Activated CD4-positive, alpha-beta T cell treated with anti-CD3 and anti-CD28 coated beads for 36 hours (primary cell): ENCODE measurements around the gene NUP42. TPM values are rescaled to one million over a fixed set of nuclear protein-coding genes. Genes with fewer than 3 reads are reported as not detected.

Experiments used
- ATAC-seq: fragments of 200-7000 bp; cut with Tn5 transposase; one replicate; pipeline ENCODE4 v1.10.0; 2021; ENCODE audit warnings: mild to moderate bottlenecking, moderate library complexity
- CTCF ChIA-PET: fragments of 350-600 bp; sonication (Branson Sonifier 250); formaldehyde crosslinking; loops from one replicate; lab custom pipeline; 2021; ENCODE audit warnings: antibody characterized with exemption; lab: Charles Lee
- POLR2A ChIA-PET: fragments of 350-600 bp; sonication (Branson Sonifier 250); formaldehyde crosslinking; loops from one replicate; lab custom pipeline; 2021; ENCODE audit warnings: antibody characterized with exemption, inconsistent platforms; lab: Charles Lee
- DNase-seq: peaks from one replicate; pipeline ENCODE4 v3.0.0-alpha.2; 2020
- H3K27ac Mint-ChIP-seq: one replicate; pipeline ENCODE4 v1.8.0; 2021; ENCODE audit warnings: mixed read lengths
- H3K27me3 Mint-ChIP-seq: one replicate; pipeline ENCODE4 v1.8.0; 2021; ENCODE audit warnings: mixed read lengths
- H3K36me3 Mint-ChIP-seq: one replicate; pipeline ENCODE4 v1.8.0; 2021; ENCODE audit warnings: low read depth, mixed read lengths
- H3K4me1 Mint-ChIP-seq: one replicate; pipeline ENCODE4 v1.8.0; 2021; ENCODE audit warnings: mixed read lengths
- H3K4me3 Mint-ChIP-seq: one replicate; pipeline ENCODE4 v1.8.0; 2021; ENCODE audit warnings: mild to moderate bottlenecking, moderate library complexity, mixed read lengths
- H3K9me3 Mint-ChIP-seq: one replicate; pipeline ENCODE4 v1.8.0; 2021; ENCODE audit warnings: low read depth, mixed read lengths
- intact Hi-C, 2 experiments: fragments of 100-400 bp; cut with DNase I in 1 of 2; cut with micrococcal nuclease in 1 of 2; formaldehyde crosslinking; loops; one replicate each; pipeline versions ENCODE4 v1.14.2 to v1.15.1; 2022 to 2024; cut with DNase I, micrococcal nuclease
- total RNA-seq, 2 experiments: library from RNA; stranded (reverse); gene quantifications; one replicate each; pipeline ENCODE4 v1.2.3, GENCODE V29; 2021

The NUP42 gene
- total RNA-seq, 2 experiments from 2014 or later, result 32.3 to 44.8 TPM

DNA sequence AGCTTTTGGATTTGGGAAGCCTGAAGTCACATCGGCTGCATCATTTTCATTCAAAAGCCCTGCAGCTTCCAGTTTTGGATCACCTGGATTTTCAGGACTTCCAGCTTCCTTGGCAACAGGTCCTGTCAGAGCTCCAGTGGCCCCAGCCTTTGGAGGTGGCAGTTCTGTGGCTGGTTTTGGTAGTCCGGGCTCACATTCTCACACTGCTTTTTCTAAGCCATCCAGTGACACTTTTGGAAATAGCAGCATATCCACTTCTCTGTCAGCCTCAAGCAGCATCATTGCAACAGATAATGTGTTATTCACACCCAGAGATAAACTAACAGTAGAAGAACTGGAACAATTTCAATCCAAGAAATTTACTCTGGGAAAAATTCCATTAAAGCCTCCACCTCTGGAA, 18.5 kb downstream of the NUP42 start:
- no peaks in the 10 kb centered on the region for H3K9me3 Mint-ChIP-seq
- intact Hi-C loops, result no loop called here
- ChIA-PET POLR2A (interaction anchor here (0.7 kb wide), 1 partner anchor 1917 kb away, joined by 4 read pairs; no protein-coding TSS in a partner anchor), CTCF (interaction anchor here (1.6 to 2.1 kb wide), 2 partner anchors 16 to 18 kb away, joined by 4 to 6 read pairs; partner anchors contain the start of gene NUP42)
- peaks cover 4% of the 10 kb centered on the region for H3K27me3 Mint-ChIP-seq
- H3K4me1 Mint-ChIP-seq, result peaks cover 1% of the 10 kb centered on the region
- H3K4me3 Mint-ChIP-seq, result no peak overlapping the region
- H3K27ac Mint-ChIP-seq, result no peak overlapping the region
- ATAC-seq (no peak), DNase-seq (no peak)
- H3K36me3 Mint-ChIP-seq, result peaks cover 62% of the 10 kb centered on the region

DNA sequence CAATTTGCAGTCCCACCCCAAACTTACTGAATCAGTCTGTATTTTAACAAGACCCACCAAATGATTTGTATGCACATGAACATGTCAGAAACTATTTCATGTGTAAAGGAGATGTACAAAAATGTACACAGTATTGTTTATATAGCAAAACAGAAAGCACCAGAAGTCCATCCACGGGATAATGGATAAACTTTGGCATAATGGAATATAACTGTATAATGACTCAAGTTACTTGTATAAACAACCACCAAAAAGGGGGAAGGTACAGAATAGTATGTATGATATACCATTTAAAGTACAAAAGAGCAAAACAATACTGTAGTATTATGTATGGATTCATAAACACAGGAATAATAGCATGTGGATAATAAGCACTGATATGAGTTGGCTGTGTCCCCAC, 22.4 kb downstream of the NUP42 start:
- Mint-ChIP-seq H3K27me3 (peaks cover 20% of the 10 kb centered on the region), H3K9me3 (no peaks in the 10 kb centered on the region), H3K36me3 (peaks cover 46% of the 10 kb centered on the region), H3K4me3 (no peak overlapping the region), H3K27ac (no peak overlapping the region), H3K4me1 (peaks cover 12% of the 10 kb centered on the region)
- ATAC-seq (no peak), DNase-seq (no peak)
- CTCF ChIA-PET, result interaction anchor here (1.0 to 1.2 kb wide), 2 partner anchors 69 to 118 kb away, joined by 3 read pairs; no protein-coding TSS in a partner anchor
- POLR2A ChIA-PET, result no interaction called here
- intact Hi-C loops, result no loop called here

DNA sequence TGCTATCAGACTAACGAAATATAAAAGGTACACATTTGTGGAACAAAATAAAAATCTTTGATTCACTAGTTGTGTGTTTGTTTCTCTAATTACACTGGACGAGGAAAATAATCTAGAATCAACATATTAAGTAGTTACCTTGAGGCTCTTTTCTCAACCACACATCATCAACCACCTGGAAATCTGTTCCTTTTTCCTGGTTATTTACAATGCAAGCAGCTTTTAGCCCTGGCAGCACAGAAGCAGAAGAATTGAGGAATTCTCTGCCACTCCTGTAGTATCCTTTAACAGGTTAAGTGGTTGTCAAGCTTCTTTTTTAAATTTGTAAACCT, 23.7 kb downstream of the NUP42 start:
- DNase-seq, result no peak
- peaks cover 12% of the 10 kb centered on the region for H3K4me1 Mint-ChIP-seq
- POLR2A ChIA-PET, result no interaction called here
- ATAC-seq, result no peak
- H3K27ac Mint-ChIP-seq, result peak overlapping the region; percentile 33
- intact Hi-C loops, result no loop called here
- no peaks in the 10 kb centered on the region for H3K9me3 Mint-ChIP-seq
- H3K27me3 Mint-ChIP-seq, result peaks cover 20% of the 10 kb centered on the region
- peaks cover 35% of the 10 kb centered on the region for H3K36me3 Mint-ChIP-seq
- H3K4me3 Mint-ChIP-seq, result peak overlapping the region; percentile 35
- CTCF ChIA-PET, result no interaction called here

DNA sequence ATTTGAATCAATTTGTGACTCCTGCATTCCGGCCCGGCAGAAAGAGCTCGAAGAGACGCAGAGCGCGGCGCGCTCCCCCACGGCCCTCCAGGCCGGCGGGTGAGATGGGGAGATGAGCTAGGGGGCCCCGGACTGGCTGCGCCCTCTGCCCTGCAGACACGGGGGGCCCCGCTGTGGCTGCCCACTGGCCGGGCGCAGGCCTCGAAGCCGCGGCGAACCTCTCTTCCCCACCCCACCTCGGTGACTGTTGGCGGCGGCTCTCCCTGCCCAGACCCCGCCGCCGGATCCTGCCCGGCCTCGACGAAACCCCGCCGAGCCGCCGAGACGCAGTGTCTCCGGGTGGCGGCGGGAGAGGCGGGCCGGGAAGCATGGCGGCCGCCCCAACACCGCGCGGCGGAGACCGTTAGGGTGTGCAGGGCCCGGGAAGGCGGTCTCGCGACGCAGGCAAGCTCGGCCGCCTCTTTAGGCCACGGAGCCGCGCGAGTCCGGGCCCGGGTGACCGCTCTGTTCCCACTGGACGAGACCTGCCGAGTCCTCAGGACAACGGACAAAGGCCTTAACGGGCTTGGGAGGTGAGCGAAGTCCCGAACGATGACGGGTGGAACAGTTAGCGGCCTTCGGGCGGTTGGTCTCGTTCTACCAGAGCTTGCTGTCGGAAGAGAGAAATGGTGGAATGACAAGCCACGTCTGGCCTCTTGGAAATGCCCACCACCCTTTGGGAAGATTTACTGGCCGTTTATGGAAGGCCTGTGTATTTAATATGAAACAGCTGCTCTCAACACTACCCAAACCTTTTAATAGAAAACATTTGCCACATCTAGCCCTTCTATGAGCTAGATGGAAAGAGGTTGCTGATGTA, 24.3 kb downstream of the NUP42 start:
- Mint-ChIP-seq H3K4me3 (peak overlapping the region; percentile 44), H3K27ac (peak overlapping the region; percentile 66), H3K27me3 (peaks cover 22% of the 10 kb centered on the region), H3K4me1 (peaks cover 12% of the 10 kb centered on the region), H3K9me3 (no peaks in the 10 kb centered on the region), H3K36me3 (peaks cover 32% of the 10 kb centered on the region)
- CTCF ChIA-PET, result interaction anchor here (1.0 to 1.5 kb wide), 2 partner anchors 11 to 67 kb away, joined by 4 to 7 read pairs; no protein-coding TSS in a partner anchor
- ATAC-seq (peak; percentile 70), DNase-seq (peak; percentile 48)
- intact Hi-C loops, result no loop called here
- POLR2A ChIA-PET, result no interaction called here

DNA sequence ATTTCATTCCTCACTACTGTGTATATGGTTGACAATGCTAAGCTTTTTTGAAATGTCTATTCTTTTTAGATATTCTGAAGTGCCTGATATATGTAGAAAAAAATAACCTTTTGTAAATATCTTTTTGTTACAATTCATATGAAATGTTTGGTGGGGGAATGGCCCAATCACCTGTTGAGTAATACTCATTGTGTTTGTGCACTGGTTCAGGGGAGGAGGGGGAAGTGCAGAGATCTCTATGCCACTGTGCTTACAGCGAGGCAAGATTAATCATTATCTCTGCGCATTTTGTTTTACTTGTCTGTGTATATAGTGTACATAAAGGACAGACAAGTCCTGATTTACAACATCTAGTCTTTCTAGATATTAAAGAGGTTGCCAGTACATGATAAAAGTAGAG, 25.2 kb downstream of the NUP42 start:
- no peaks in the 10 kb centered on the region for H3K9me3 Mint-ChIP-seq
- POLR2A ChIA-PET, result no interaction called here
- DNase-seq, result no peak
- peak overlapping the region; percentile 44 for H3K4me3 Mint-ChIP-seq
- peaks cover 12% of the 10 kb centered on the region for H3K4me1 Mint-ChIP-seq
- no peak overlapping the region for H3K27ac Mint-ChIP-seq
- H3K27me3 Mint-ChIP-seq, result peaks cover 22% of the 10 kb centered on the region
- ATAC-seq, result peak; percentile 41
- intact Hi-C loops, result no loop called here
- peaks cover 24% of the 10 kb centered on the region for H3K36me3 Mint-ChIP-seq
- CTCF ChIA-PET, result interaction anchor here (1.5 kb wide), 1 partner anchor 66 kb away, joined by 7 read pairs; no protein-coding TSS in a partner anchor

DNA sequence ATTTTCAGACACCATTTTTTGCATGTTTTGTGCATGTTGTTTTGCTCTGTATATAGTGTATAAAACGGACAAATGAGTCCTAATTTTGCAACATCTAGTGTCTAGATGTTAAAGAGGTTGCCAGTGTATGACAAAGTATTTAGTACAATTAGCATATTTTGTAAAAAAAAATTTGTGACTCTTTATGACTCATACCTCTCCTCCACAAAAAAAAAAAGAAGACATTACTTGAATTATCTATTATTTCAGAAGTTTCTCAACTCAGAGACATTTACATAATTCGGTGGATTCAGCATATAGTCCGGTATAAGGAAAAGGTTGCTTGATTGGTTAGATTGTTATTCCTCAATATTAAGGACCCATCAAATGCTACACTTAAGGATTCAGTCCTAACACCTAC, 26.0 kb downstream of the NUP42 start:
- no peak for DNase-seq
- CTCF ChIA-PET, result no interaction called here

DNA sequence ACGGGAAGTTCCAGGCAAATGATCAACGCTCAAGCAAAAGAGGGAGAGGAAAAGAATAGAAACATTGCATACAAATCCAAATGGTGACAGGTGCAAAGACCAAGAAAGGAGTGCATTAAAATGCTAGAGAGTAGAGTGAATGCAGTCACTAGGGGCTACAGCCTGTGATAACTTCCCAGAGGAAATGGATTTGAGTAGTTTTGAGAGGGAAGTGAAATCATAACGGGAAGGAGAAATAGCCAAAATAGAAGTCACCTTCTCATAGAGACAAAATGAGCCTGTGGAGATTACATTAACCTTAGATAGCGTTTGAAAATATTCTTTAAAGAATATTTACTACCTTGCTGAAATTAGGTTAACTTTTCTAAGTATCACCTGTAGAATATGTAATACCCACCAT, 26.5 kb downstream of the NUP42 start:
- POLR2A ChIA-PET, result no interaction called here
- DNase-seq (no peak), ATAC-seq (no peak)
- Mint-ChIP-seq H3K36me3 (peaks cover 18% of the 10 kb centered on the region), H3K27me3 (peaks cover 22% of the 10 kb centered on the region), H3K4me3 (no peak overlapping the region), H3K27ac (no peak overlapping the region), H3K4me1 (peaks cover 12% of the 10 kb centered on the region), H3K9me3 (no peaks in the 10 kb centered on the region)
- intact Hi-C loops, result no loop called here
- CTCF ChIA-PET, result no interaction called here

More for the DNA sequence above, 26.0 kb downstream of the NUP42 start:
- no peak for ATAC-seq
- Mint-ChIP-seq H3K4me1 (peaks cover 12% of the 10 kb centered on the region), H3K27ac (no peak overlapping the region), H3K4me3 (no peak overlapping the region), H3K36me3 (peaks cover 22% of the 10 kb centered on the region), H3K9me3 (no peaks in the 10 kb centered on the region), H3K27me3 (peaks cover 22% of the 10 kb centered on the region)
- POLR2A ChIA-PET, result no interaction called here
- intact Hi-C loops, result no loop called here

DNA sequence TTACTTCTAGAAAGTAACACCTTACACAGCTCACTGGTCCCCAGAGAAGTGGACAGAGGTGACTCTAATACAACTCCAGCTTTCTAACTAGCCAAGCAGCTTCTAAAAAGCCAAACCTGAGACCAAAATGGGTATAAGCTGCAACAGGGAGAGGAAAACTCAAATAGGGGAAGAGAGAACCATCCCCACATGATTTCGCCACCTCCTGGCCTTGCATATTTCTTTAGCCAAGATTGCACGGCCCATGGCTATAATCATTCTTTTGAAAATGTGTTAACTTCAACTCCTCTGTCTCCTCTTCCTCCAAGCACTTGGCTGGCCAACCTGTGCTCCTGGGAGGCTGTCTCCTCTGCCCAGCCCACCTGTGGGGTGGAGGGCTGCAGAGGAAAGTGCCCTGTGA, 28.7 kb downstream of the NUP42 start:
- ATAC-seq, result no peak
- Mint-ChIP-seq H3K4me1 (peaks cover 9% of the 10 kb centered on the region), H3K27ac (no peak overlapping the region), H3K27me3 (peaks cover 18% of the 10 kb centered on the region), H3K4me3 (no peak overlapping the region), H3K36me3 (peaks cover 5% of the 10 kb centered on the region), H3K9me3 (no peaks in the 10 kb centered on the region)
- intact Hi-C loops, result no loop called here
- ChIA-PET POLR2A (no interaction called here), CTCF (interaction anchor here (0.6 kb wide), 1 partner anchor 104 kb away, joined by 4 read pairs; no protein-coding TSS in a partner anchor)
- no peak for DNase-seq

DNA sequence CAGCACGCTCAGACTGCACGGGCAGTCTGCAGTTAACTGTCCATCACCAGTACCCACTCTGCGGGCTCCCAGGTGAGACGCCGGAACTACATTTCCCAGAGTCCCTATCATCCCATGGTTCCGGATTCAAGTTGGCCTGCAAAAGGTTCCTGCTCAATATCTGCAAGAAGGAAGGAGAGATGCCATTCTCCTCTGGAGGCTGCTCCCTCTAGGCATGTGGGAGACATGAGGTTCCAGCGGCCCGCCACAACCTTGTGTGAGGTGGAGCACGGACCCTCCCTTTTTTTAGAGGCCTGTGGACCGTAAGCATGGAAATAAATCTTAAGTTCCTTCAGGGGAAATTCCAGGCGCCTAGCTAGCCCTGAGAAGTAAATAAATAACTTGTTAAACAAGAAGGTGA, 29.7 kb downstream of the NUP42 start:
- no peak overlapping the region for H3K4me3 Mint-ChIP-seq
- no peak overlapping the region for H3K27ac Mint-ChIP-seq
- H3K9me3 Mint-ChIP-seq, result no peaks in the 10 kb centered on the region
- ChIA-PET POLR2A (no interaction called here), CTCF (interaction anchor here (0.6 kb wide), 1 partner anchor 16 kb away, joined by 3 read pairs; no protein-coding TSS in a partner anchor)
- intact Hi-C loops, result no loop called here
- peaks cover 13% of the 10 kb centered on the region for H3K27me3 Mint-ChIP-seq
- ATAC-seq, result no peak
- no peak for DNase-seq
- peaks cover 2% of the 10 kb centered on the region for H3K36me3 Mint-ChIP-seq
- H3K4me1 Mint-ChIP-seq, result peaks cover 5% of the 10 kb centered on the region

DNA sequence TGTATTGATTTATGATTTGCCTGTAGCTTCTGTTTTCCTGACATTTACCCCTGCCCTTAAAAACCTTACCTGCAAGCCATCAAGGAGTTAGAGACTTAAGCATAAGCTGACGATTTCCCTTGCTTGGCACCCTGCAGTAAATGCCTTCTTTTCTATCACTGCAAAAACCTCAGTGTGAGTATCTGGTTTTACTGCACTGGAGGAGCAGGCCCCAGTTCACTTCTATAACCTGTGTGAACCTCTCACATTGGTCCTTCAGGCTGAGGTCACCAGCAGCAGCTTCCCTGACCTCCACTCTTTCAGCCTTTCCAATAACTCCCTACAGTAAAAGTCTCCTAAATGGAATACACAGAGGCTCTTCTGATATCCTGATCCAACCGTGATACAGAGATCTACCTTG, 30.5 kb downstream of the NUP42 start:
- Mint-ChIP-seq H3K27ac (no peak overlapping the region), H3K4me3 (no peak overlapping the region), H3K36me3 (no peaks in the 10 kb centered on the region), H3K27me3 (peaks cover 10% of the 10 kb centered on the region), H3K9me3 (no peaks in the 10 kb centered on the region), H3K4me1 (peaks cover 3% of the 10 kb centered on the region)
- ATAC-seq (no peak), DNase-seq (no peak)
- POLR2A ChIA-PET, result no interaction called here
- CTCF ChIA-PET, result interaction anchor here (0.6 kb wide), 1 partner anchor 1598 kb away, joined by 3 read pairs; no protein-coding TSS in a partner anchor
- intact Hi-C loops, result no loop called here

DNA sequence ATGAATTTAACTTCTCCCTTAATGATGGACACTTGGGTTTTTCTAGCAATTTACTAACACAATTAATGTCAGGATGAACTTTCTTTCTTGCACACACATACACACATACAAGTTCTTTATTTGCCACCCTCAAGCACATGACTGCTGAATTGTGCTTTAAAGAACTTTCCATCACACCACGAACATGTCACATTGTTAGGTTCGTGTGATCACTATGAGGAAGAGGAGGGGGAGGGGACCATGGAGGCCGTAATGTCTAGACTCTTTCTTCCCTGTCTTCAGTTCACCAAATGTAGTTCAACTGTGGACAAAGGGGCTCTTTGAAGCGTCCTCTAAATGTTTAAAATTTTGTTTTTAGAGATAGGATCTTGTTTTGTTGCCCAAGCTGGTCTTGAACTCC, 31.0 kb downstream of the NUP42 start:
- Mint-ChIP-seq H3K4me3 (no peak overlapping the region), H3K36me3 (no peaks in the 10 kb centered on the region), H3K9me3 (no peaks in the 10 kb centered on the region), H3K4me1 (no peaks in the 10 kb centered on the region), H3K27me3 (peaks cover 7% of the 10 kb centered on the region), H3K27ac (no peak overlapping the region)
- intact Hi-C loops, result no loop called here
- ChIA-PET CTCF (interaction anchor here (0.6 kb wide), 1 partner anchor 1598 kb away, joined by 3 read pairs; no protein-coding TSS in a partner anchor), POLR2A (no interaction called here)
- ATAC-seq (no peak), DNase-seq (no peak)

DNA sequence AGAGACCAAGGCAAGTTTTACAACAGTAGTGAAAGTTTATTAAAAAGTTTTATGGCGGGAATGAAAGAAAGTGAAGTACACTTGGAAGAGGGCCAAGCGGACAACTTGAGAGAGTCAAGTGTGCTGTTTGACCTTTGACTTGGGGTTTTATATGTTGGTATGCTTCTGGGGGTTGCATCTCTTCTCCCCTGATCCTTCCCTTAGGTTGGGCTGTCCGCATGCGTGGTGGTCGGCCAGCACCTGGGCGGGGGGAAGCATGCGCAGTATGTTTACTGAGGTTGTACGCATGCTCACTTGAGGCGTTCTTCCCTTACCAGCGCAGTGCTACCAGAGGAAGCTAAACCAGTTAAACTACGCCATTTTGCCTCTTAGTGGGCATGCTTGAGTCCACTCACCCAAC, 31.9 kb downstream of the NUP42 start:
- Mint-ChIP-seq H3K4me3 (no peak overlapping the region), H3K27me3 (peaks cover 4% of the 10 kb centered on the region), H3K9me3 (no peaks in the 10 kb centered on the region), H3K27ac (no peak overlapping the region), H3K36me3 (no peaks in the 10 kb centered on the region), H3K4me1 (no peaks in the 10 kb centered on the region)
- ATAC-seq, result no peak
- DNase-seq, result no peak
- ChIA-PET POLR2A (no interaction called here), CTCF (interaction anchor here (1.1 kb wide), 1 partner anchor 15 kb away, joined by 3 read pairs; no protein-coding TSS in a partner anchor)
- intact Hi-C loops, result no loop called here
